ENCODE results near the gene ZNF474.

The ZNF474 gene

GRCh38 chr5:122120957-122121356, 8.4 kb upstream of the ZNF474 start:
- no peak overlapping the region for H3K27ac ChIP-seq (ENCODE audit: low read depth, low read length)
- H2AFZ ChIP-seq (ENCODE audit: low read depth, low read length, severe bottlenecking): no peak overlapping the region
- no peaks in the 10 kb centered on the region for H3K9me3 ChIP-seq (ENCODE audit: insufficient read depth, low read length)
- H3K9me2 ChIP-seq (replicated peaks; ENCODE audit: insufficient read depth, low read length): no peaks in the 10 kb centered on the region
- no peak overlapping the region for H3K4me3 ChIP-seq (ENCODE audit: insufficient read depth, low read length, poor library complexity, severe bottlenecking)
- H3K27me3 ChIP-seq (ENCODE audit: low read length): no peaks in the 10 kb centered on the region
- no peaks in the 10 kb centered on the region for H3F3A ChIP-seq (ENCODE audit: insufficient read depth)
- no peak overlapping the region for H3K9ac ChIP-seq (ENCODE audit: low read length)
- H3K36me3 ChIP-seq (ENCODE audit: low read length): no peaks in the 10 kb centered on the region
- TF ChIP-seq CTCF (IDR thresholded peaks at IDR 0.05; ENCODE audit: insufficient read depth, low read length, poor library complexity, severe bottlenecking) (no peak), EZH2phosphoT487 (conservative IDR thresholded peaks at IDR 0.05; ENCODE audit: low read length) (no peak)
- H3K4me2 ChIP-seq (ENCODE audit: low read depth, low read length, poor library complexity, severe bottlenecking): no peak overlapping the region
- H4K20me1 ChIP-seq (ENCODE audit: low read depth, low read length): no peaks in the 10 kb centered on the region
- no peaks in the 10 kb centered on the region for H3K79me2 ChIP-seq (ENCODE audit: insufficient read depth, low read length)

GRCh38 chr5:122121479-122122465, 7.6 kb upstream of the ZNF474 start:
- Histone ChIP-seq H3K4me2 (ENCODE audit: low read depth, low read length, poor library complexity, severe bottlenecking) (no peak overlapping the region), H3K9ac (ENCODE audit: low read length) (no peak overlapping the region), H4K20me1 (ENCODE audit: low read depth, low read length) (no peaks in the 10 kb centered on the region), H3K27ac (ENCODE audit: low read depth, low read length) (no peak overlapping the region), H3F3A (ENCODE audit: insufficient read depth) (no peaks in the 10 kb centered on the region), H3K36me3 (ENCODE audit: low read length) (no peaks in the 10 kb centered on the region), H3K9me2 (replicated peaks; ENCODE audit: insufficient read depth, low read length) (no peaks in the 10 kb centered on the region), H3K79me2 (ENCODE audit: insufficient read depth, low read length) (no peaks in the 10 kb centered on the region), H3K27me3 (ENCODE audit: low read length) (no peaks in the 10 kb centered on the region), H2AFZ (ENCODE audit: low read depth, low read length, severe bottlenecking) (no peak overlapping the region), H3K9me3 (ENCODE audit: insufficient read depth, low read length) (no peaks in the 10 kb centered on the region), H3K4me3 (ENCODE audit: insufficient read depth, low read length, poor library complexity, severe bottlenecking) (no peak overlapping the region)
- TF ChIP-seq EZH2phosphoT487 (conservative IDR thresholded peaks at IDR 0.05; ENCODE audit: low read length) (no peak), CTCF (IDR thresholded peaks at IDR 0.05; ENCODE audit: insufficient read depth, low read length, poor library complexity, severe bottlenecking) (no peak)

GRCh38 chr5:122124766-122125165, 4.6 kb upstream of the ZNF474 start:
- Histone ChIP-seq H3K4me2 (ENCODE audit: low read depth, low read length, poor library complexity, severe bottlenecking) (no peak overlapping the region), H3K79me2 (ENCODE audit: insufficient read depth, low read length) (no peaks in the 10 kb centered on the region), H3K9me2 (replicated peaks; ENCODE audit: insufficient read depth, low read length) (no peaks in the 10 kb centered on the region), H3K9me3 (ENCODE audit: insufficient read depth, low read length) (no peaks in the 10 kb centered on the region), H3K27me3 (ENCODE audit: low read length) (no peaks in the 10 kb centered on the region), H3K36me3 (ENCODE audit: low read length) (no peaks in the 10 kb centered on the region), H3K27ac (ENCODE audit: low read depth, low read length) (no peak overlapping the region), H3K4me3 (ENCODE audit: insufficient read depth, low read length, poor library complexity, severe bottlenecking) (no peak overlapping the region), H2AFZ (ENCODE audit: low read depth, low read length, severe bottlenecking) (no peak overlapping the region), H3K9ac (ENCODE audit: low read length) (no peak overlapping the region), H4K20me1 (ENCODE audit: low read depth, low read length) (no peaks in the 10 kb centered on the region), H3F3A (ENCODE audit: insufficient read depth) (no peaks in the 10 kb centered on the region)
- TF ChIP-seq CTCF (IDR thresholded peaks at IDR 0.05; ENCODE audit: insufficient read depth, low read length, poor library complexity, severe bottlenecking) (no peak), EZH2phosphoT487 (conservative IDR thresholded peaks at IDR 0.05; ENCODE audit: low read length) (no peak)
